H1 (cell line): ENCODE data around the gene PTMS. TPM values are rescaled to one million over a fixed set of nuclear protein-coding genes. Genes with fewer than 3 reads are reported as not detected.

ENCODE experiments used
- CTCF ChIA-PET: fragments of 300-600 bp; sonication (Branson Sonifier 250); formaldehyde crosslinking; loops from one replicate; lab custom pipeline; 2021; ENCODE audit not compliant: partially characterized antibody; lab: Charles Lee
- POLR2A ChIA-PET: fragments of 300-600 bp; sonication (Branson Sonifier 250); formaldehyde crosslinking; loops from one replicate; lab custom pipeline; 2021; ENCODE audit warnings: inconsistent platforms; ENCODE audit not compliant: partially characterized antibody; lab: Charles Lee
- DNase-seq, 2 experiments: peaks; one replicate each; pipeline versions ENCODE4 v3.0.0 to v3.0.0-alpha.2; 2010 to 2022; ENCODE audit warnings: low spot score in 2 of 2, low read depth in 1 of 2, mixed read lengths in 1 of 2
- FAIRE-seq: peaks from 2 replicates; lab custom pipeline; 2011; peaks lifted over from hg19 to GRCh38; lab: Jason Lieb, UNC
- H2AFZ ChIP-seq: 2 replicates; pipeline ENCODE4 v1.8.1; 2012; ENCODE audit warnings: low read length, inconsistent platforms
- H2AK5ac ChIP-seq: 2 replicates; pipeline ENCODE4 v1.6.1; 2013; ENCODE audit warnings: low read depth, low read length
- H2BK120ac ChIP-seq: replicated peaks from 2 replicates; pipeline ENCODE3; 2013; ENCODE audit warnings: low read depth, low read length, inconsistent platforms
- H2BK12ac ChIP-seq: 2 replicates; pipeline ENCODE4 v1.6.1; 2013; ENCODE audit warnings: low read depth, low read length
- H2BK15ac ChIP-seq: 2 replicates; pipeline ENCODE4 v1.6.1; 2013; ENCODE audit warnings: low read length
- H2BK20ac ChIP-seq: 2 replicates; pipeline ENCODE4 v1.6.1; 2013; ENCODE audit warnings: low read length
- H2BK5ac ChIP-seq: 2 replicates; pipeline ENCODE4 v1.6.1; 2013; ENCODE audit warnings: low read depth, low read length
- H3K14ac ChIP-seq: 2 replicates; pipeline ENCODE4 v1.6.1; 2013; ENCODE audit warnings: inconsistent platforms; ENCODE audit not compliant: insufficient read length
- H3K18ac ChIP-seq: 2 replicates; pipeline ENCODE4 v1.6.1; 2013; ENCODE audit warnings: low read length; ENCODE audit errors: extremely low read depth
- H3K23ac ChIP-seq: 2 replicates; pipeline ENCODE4 v1.6.1; 2013; ENCODE audit warnings: inconsistent platforms; ENCODE audit not compliant: insufficient read length
- H3K23me2 ChIP-seq: 2 replicates; pipeline ENCODE4 v1.6.1; 2013; ENCODE audit warnings: low read depth, low read length
- H3K27ac ChIP-seq: 2 replicates; pipeline ENCODE4 v1.6.1; 2011; ENCODE audit warnings: low read depth, low read length, inconsistent platforms
- H3K27me3 ChIP-seq, 4 experiments: replicated peaks in 1 of 4; 1 replicate in 1 of 4; 2 replicates in 3 of 4; pipeline versions ENCODE4 v1.6.1 to v1.8.1; 2011 to 2013; ENCODE audit warnings: low read length in 3 of 4, mild to moderate bottlenecking in 3 of 4, inconsistent platforms in 2 of 4, mixed read lengths in 2 of 4, moderate library complexity in 1 of 4; ENCODE audit not compliant: control insufficient read depth in 3 of 4, insufficient read depth in 3 of 4; ENCODE audit errors: extremely low read depth in 1 of 4
- H3K36me3 ChIP-seq, 4 experiments: 2 replicates each; pipeline versions ENCODE4 v1.6.1 to v1.8.1; 2011 to 2013; ENCODE audit warnings: mild to moderate bottlenecking in 4 of 4, low read length in 3 of 4, moderate library complexity in 2 of 4, control low read depth in 1 of 4, inconsistent platforms in 1 of 4; ENCODE audit not compliant: insufficient read depth in 4 of 4, control insufficient read depth in 2 of 4
- H3K4ac ChIP-seq: replicated peaks from 2 replicates; pipeline ENCODE3; 2013; ENCODE audit warnings: low read length, low read depth, mixed read lengths, inconsistent platforms; ENCODE audit not compliant: insufficient read length
- H3K4me1 ChIP-seq, 4 experiments: replicated peaks in 1 of 4; 1 replicate in 1 of 4; 2 replicates in 3 of 4; pipeline versions ENCODE4 v1.6.1 to v1.8.1; 2011 to 2013; ENCODE audit warnings: low read length in 3 of 4, inconsistent platforms in 2 of 4, mixed read lengths in 1 of 4; ENCODE audit not compliant: insufficient read depth in 4 of 4, control insufficient read depth in 3 of 4
- H3K4me2 ChIP-seq, 2 experiments: 2 replicates each; pipeline versions ENCODE4 v1.6.1 to v1.8.1; 2011 to 2013; ENCODE audit warnings: low read depth in 2 of 2, low read length in 2 of 2, control low read depth in 1 of 2, inconsistent platforms in 1 of 2, mild to moderate bottlenecking in 1 of 2; ENCODE audit not compliant: insufficient read depth in 1 of 2
- H3K4me3 ChIP-seq, 4 experiments: fragments of 200-600, 300-600 bp in 1 of 4; sonication (generic), shearing (Covaris generic), sonication (Bioruptor Twin) in 1 of 4; 2 replicates each; pipeline versions ENCODE4 v1.5.1 to v1.8.1; 2011 to 2016; ENCODE audit warnings: low read length in 4 of 4, low read depth in 3 of 4, control low read depth in 2 of 4, inconsistent platforms in 2 of 4, mild to moderate bottlenecking in 2 of 4, mixed read lengths in 1 of 4, moderate library complexity in 1 of 4; ENCODE audit not compliant: insufficient read depth in 2 of 4; ENCODE audit errors: extremely low read depth in 1 of 4
- H3K56ac ChIP-seq: replicated peaks from 2 replicates; pipeline ENCODE3; 2013; ENCODE audit warnings: low read depth, mild to moderate bottlenecking, mixed read lengths, low read length, inconsistent platforms; ENCODE audit not compliant: insufficient read length
- H3K79me1 ChIP-seq: 2 replicates; pipeline ENCODE4 v1.6.1; 2013; ENCODE audit warnings: low read depth, low read length, control low read depth
- H3K79me2 ChIP-seq, 2 experiments: 2 replicates each; pipeline versions ENCODE4 v1.6.1 to v1.8.1; 2012 to 2013; ENCODE audit warnings: low read length in 2 of 2, mild to moderate bottlenecking in 2 of 2, inconsistent platforms in 1 of 2; ENCODE audit not compliant: insufficient read depth in 2 of 2, control insufficient read depth in 1 of 2
- H3K9ac ChIP-seq, 4 experiments: replicated peaks in 1 of 4; 1 replicate in 1 of 4; 2 replicates in 3 of 4; pipeline versions ENCODE4 v1.6.1 to v1.8.1; 2011 to 2013; ENCODE audit warnings: low read depth in 3 of 4, low read length in 3 of 4, control low read depth in 2 of 4, mild to moderate bottlenecking in 2 of 4, moderate library complexity in 2 of 4, inconsistent platforms in 1 of 4; ENCODE audit errors: extremely low read depth in 1 of 4
- H3K9me3 ChIP-seq, 2 experiments: 2 replicates each; pipeline versions ENCODE4 v1.6.1 to v1.8.1; 2012 to 2013; ENCODE audit warnings: mild to moderate bottlenecking in 2 of 2, moderate library complexity in 2 of 2, control low read depth in 1 of 2, inconsistent platforms in 1 of 2, low read depth in 1 of 2, low read length in 1 of 2, mixed read lengths in 1 of 2; ENCODE audit not compliant: insufficient read depth in 2 of 2
- H4K20me1 ChIP-seq, 2 experiments: replicated peaks in 1 of 2; 2 replicates each; pipeline versions ENCODE3 to v1.8.1; 2011 to 2013; ENCODE audit warnings: inconsistent platforms in 2 of 2, low read length in 2 of 2, mild to moderate bottlenecking in 1 of 2; ENCODE audit not compliant: insufficient read depth in 2 of 2, control insufficient read depth in 1 of 2
- H4K5ac ChIP-seq: 2 replicates; pipeline ENCODE4 v1.6.1; 2013; ENCODE audit warnings: low read length, low read depth, mixed read lengths, inconsistent platforms; ENCODE audit not compliant: insufficient read length
- H4K8ac ChIP-seq: 2 replicates; pipeline ENCODE4 v1.8.0; 2013; ENCODE audit warnings: mild to moderate bottlenecking, moderate library complexity, low read length, inconsistent platforms; ENCODE audit not compliant: insufficient read depth; ENCODE audit errors: extremely low read depth
- H4K91ac ChIP-seq: replicated peaks from 2 replicates; pipeline ENCODE3; 2013; ENCODE audit warnings: low read length, mixed read lengths, inconsistent platforms; ENCODE audit not compliant: insufficient read length
- ATF3 ChIP-seq: IDR thresholded peaks from 2 replicates; pipeline ENCODE4 v1.6.1; 2011; ENCODE audit warnings: low read depth, mild to moderate bottlenecking, low read length; ENCODE audit not compliant: insufficient read depth
- BRCA1 ChIP-seq: IDR thresholded peaks from 2 replicates; pipeline ENCODE4 v1.6.1; 2012; ENCODE audit warnings: low read depth, low read length, improper control_type of control experiment
- GABPA ChIP-seq: IDR thresholded peaks from 2 replicates; pipeline ENCODE4 v1.6.1; 2011; ENCODE audit warnings: mild to moderate bottlenecking, low read length, moderate library complexity, borderline replicate concordance; ENCODE audit not compliant: insufficient read depth
- SIRT6 ChIP-seq: IDR thresholded peaks from one replicate; pipeline ENCODE4 v1.7.1; 2012; ENCODE audit warnings: low read length, inconsistent platforms
- SP1 ChIP-seq: IDR thresholded peaks from 2 replicates; pipeline ENCODE4 v1.6.1; 2011; ENCODE audit warnings: low read depth, low read length
- SUZ12 ChIP-seq: fragments of 200-600 bp; sonication (generic); IDR thresholded peaks from 2 replicates; pipeline ENCODE4 v1.6.1; 2012; ENCODE audit warnings: mild to moderate bottlenecking, inconsistent platforms, low read length, moderate library complexity, mixed read lengths
- WGBS, 2 experiments: shearing (Covaris generic) in 1 of 2; methylation state at CpG; one replicate each; pipeline versions ENCODE4 v1.1.6 to v1.1.7; 2013 to 2015; ENCODE audit warnings: low lambda C conversion rate in 2 of 2, mixed read lengths in 2 of 2, inconsistent platforms in 1 of 2, low coverage in 1 of 2, missing lambda C conversion rate in 1 of 2; ENCODE audit not compliant: insufficient replicate concordance in 2 of 2, insufficient coverage in 1 of 2, insufficient read length in 1 of 2; ENCODE audit errors: extremely low coverage in 1 of 2, missing lambda C conversion rate in 1 of 2; 5-methylcytosine and 5-hydroxymethylcytosine counted together
- polyA plus RNA-seq, 7 experiments: library from polyadenylated mRNA; depleted of rRNA in 3 of 7; stranded (reverse) in 5 of 7; unstranded in 2 of 7; fragments of >200 nt in 5 of 7; fragments of 200-250 nt in 2 of 7; gene quantifications; 1 replicate in 5 of 7; 2 replicates in 1 of 7; 4 replicates in 1 of 7; pipeline versions ENCODE4 v1.2.1 to v1.2.3, GENCODE V29; 2011 to 2013; ENCODE audit warnings: missing spikeins in 2 of 7, mixed read lengths in 2 of 7
- total RNA-seq: library from RNA; stranded (reverse); fragmentation: NEBNext Ultra II Directional; extraction: Animal tissue kit (Norgen Biotek cat#: 25700); gene quantifications from 2 replicates; pipeline ENCODE4 v1.2.1, GENCODE V29; 2021

Gene PTMS
- total and polyA plus RNA-seq, 2 of the 8 experiments (the other 6 are each of a cell fraction or from before 2014, with no cell fraction given), result 444 to 553 TPM

GRCh38 chr12:6780573-6780972 lies 14.4 kb downstream of the PTMS start:
- H3K23me2 ChIP-seq, result peaks cover 10% of the 10 kb centered on the region
- no peak overlapping the region for H4K8ac ChIP-seq
- no peak overlapping the region for H2BK15ac ChIP-seq
- no peaks in the 10 kb centered on the region for H4K20me1 ChIP-seq
- no peak overlapping the region; the same call in 1 of the 2 replicates for H3K18ac ChIP-seq
- H3K27ac ChIP-seq, result no peak overlapping the region
- peaks cover 5 to 18% (median 10%) of the 10 kb centered on the region in 4 experiments for H3K4me1 ChIP-seq
- no peak overlapping the region for H3K4me3 ChIP-seq
- H3K9me3 ChIP-seq, result no peaks in the 10 kb centered on the region
- no peak overlapping the region for H2BK5ac ChIP-seq
- peak overlapping the region; percentile 39; the same call in 1 of the 2 replicates for H2BK12ac ChIP-seq
- H3K79me1 ChIP-seq, result no peaks in the 10 kb centered on the region
- H2AK5ac ChIP-seq, result no peak overlapping the region
- ChIA-PET CTCF (interaction anchor here (0.7 to 29.6 kb wide), 11 partner anchors 12 to 150 kb away, joined by 3 to 532 read pairs (median 3); partner anchors contain the start of genes GNB3, GPR162, LAG3 and MLF2), POLR2A (interaction anchor here (0.9 to 10.4 kb wide), 5 partner anchors 13 to 87 kb away, joined by 3 to 97 read pairs (median 4); partner anchors contain the start of genes MLF2, PTMS and TPI1)
- H3K9ac ChIP-seq, result no peak overlapping the region
- H3K4me2 ChIP-seq, result no peak overlapping the region
- H3K14ac ChIP-seq, result no peak overlapping the region
- no peak overlapping the region for H4K5ac ChIP-seq
- H3K27me3 ChIP-seq, result peaks cover 0 to 10% (median 5%) of the 10 kb centered on the region in 4 experiments; a peak in 3 of 7 replicates
- H2BK20ac ChIP-seq, result no peak overlapping the region
- TF ChIP-seq SP1 (no peak), GABPA (no peak), SUZ12 (no peak), SIRT6 (no peak), BRCA1 (no peak), ATF3 (no peak)
- FAIRE-seq (no peak), DNase-seq (no peak)
- H3K36me3 ChIP-seq, result no peaks in the 10 kb centered on the region
- H3K23ac ChIP-seq, result no peak overlapping the region
- H3K56ac ChIP-seq, result no peak overlapping the region
- no peak overlapping the region for H2AFZ ChIP-seq
- no peak overlapping the region for H3K4ac ChIP-seq
- H4K91ac ChIP-seq, result no peak overlapping the region
- no peak overlapping the region for H2BK120ac ChIP-seq
- WGBS, 2 experiments, result 91% methylated on average over 6 of the region's 6 CpGs; no CpG with 5 or more reads in 1 of the 2 experiments
- H3K79me2 ChIP-seq, result no peaks in the 10 kb centered on the region
